ENCODE data around the gene BRME1. TPM values are rescaled to one million over a fixed set of nuclear protein-coding genes. Genes with fewer than 3 reads are reported as not detected.

BRME1 gene
- polyA plus RNA-seq, 3 donors, result 0.05 to 0.28 TPM; not detected in 1

GRCh38 chr19:13946414-13946813 lies 40.5 kb upstream of the BRME1 start:
- Histone ChIP-seq H3K36me3 (replicated peaks in 1 of 2; ENCODE audit: control insufficient read depth in 1 of 2, insufficient read depth in 2 of 2, low read length in 2 of 2) (no peaks in the 10 kb centered on the region), H3K27ac (ENCODE audit: low read depth in 1 of 2, low read length in 2 of 2) (no peak overlapping the region), H3K9me3 (replicated peaks in 1 of 2; ENCODE audit: control insufficient read depth in 1 of 2, insufficient read depth in 1 of 2, low read length in 2 of 2) (peaks cover 4 to 7% of the 10 kb centered on the region in 2 donors), H2AFZ (ENCODE audit: insufficient read depth, low read depth, low read length, poor library complexity, severe bottlenecking) (no peak overlapping the region), H3K27me3 (ENCODE audit: control insufficient read depth in 2 of 2, insufficient read depth in 2 of 2, low read length in 2 of 2) (no peaks in the 10 kb centered on the region), H3K4me3 (replicated peaks in 1 of 3; ENCODE audit: low read depth in 2 of 3, low read length in 3 of 3) (no peak overlapping the region), H3K4me1 (ENCODE audit: control insufficient read depth in 1 of 2, insufficient read depth in 2 of 2, low read length in 2 of 2) (peaks cover 0 to under 1% of the 10 kb centered on the region in 2 donors), H4K20me1 (ENCODE audit: insufficient read depth, low read length) (no peaks in the 10 kb centered on the region), H3K4me2 (replicated peaks; ENCODE audit: extremely low read depth, low read length, poor library complexity, severe bottlenecking) (no peak overlapping the region), H3K9ac (ENCODE audit: insufficient read depth, low read length, poor library complexity, severe bottlenecking) (no peak overlapping the region), H3K79me2 (ENCODE audit: insufficient read depth, low read length) (no peaks in the 10 kb centered on the region)
- H3K27me3 Mint-ChIP-seq (ENCODE audit: low read depth in 3 of 3), result peaks cover 6 to 10% (median 8%) of the 10 kb centered on the region in 3 donors
- intact Hi-C loops (cut with micrococcal nuclease), result no loop called here
- no CpG with 5 or more reads among the region's 4 CpGs for WGBS (ENCODE audit: insufficient coverage)
- DNase-seq, result no peak
- H3K4me1 Mint-ChIP-seq, result no peaks in the 10 kb centered on the region
- H3K36me3 Mint-ChIP-seq, result no peaks in the 10 kb centered on the region
- TF ChIP-seq, protein P1, sequence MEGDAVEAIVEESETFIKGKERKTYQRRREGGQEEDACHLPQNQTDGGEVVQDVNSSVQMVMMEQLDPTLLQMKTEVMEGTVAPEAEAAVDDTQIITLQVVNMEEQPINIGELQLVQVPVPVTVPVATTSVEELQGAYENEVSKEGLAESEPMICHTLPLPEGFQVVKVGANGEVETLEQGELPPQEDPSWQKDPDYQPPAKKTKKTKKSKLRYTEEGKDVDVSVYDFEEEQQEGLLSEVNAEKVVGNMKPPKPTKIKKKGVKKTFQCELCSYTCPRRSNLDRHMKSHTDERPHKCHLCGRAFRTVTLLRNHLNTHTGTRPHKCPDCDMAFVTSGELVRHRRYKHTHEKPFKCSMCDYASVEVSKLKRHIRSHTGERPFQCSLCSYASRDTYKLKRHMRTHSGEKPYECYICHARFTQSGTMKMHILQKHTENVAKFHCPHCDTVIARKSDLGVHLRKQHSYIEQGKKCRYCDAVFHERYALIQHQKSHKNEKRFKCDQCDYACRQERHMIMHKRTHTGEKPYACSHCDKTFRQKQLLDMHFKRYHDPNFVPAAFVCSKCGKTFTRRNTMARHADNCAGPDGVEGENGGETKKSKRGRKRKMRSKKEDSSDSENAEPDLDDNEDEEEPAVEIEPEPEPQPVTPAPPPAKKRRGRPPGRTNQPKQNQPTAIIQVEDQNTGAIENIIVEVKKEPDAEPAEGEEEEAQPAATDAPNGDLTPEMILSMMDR (IDR thresholded peaks at IDR 0.05), result no peak
- H3K4me3 Mint-ChIP-seq, result no peak overlapping the region
- no peak overlapping the region for H3K27ac Mint-ChIP-seq
- H3K9me3 Mint-ChIP-seq, result peaks cover 0 to 8% (median 3%) of the 10 kb centered on the region in 7 donors

DNA sequence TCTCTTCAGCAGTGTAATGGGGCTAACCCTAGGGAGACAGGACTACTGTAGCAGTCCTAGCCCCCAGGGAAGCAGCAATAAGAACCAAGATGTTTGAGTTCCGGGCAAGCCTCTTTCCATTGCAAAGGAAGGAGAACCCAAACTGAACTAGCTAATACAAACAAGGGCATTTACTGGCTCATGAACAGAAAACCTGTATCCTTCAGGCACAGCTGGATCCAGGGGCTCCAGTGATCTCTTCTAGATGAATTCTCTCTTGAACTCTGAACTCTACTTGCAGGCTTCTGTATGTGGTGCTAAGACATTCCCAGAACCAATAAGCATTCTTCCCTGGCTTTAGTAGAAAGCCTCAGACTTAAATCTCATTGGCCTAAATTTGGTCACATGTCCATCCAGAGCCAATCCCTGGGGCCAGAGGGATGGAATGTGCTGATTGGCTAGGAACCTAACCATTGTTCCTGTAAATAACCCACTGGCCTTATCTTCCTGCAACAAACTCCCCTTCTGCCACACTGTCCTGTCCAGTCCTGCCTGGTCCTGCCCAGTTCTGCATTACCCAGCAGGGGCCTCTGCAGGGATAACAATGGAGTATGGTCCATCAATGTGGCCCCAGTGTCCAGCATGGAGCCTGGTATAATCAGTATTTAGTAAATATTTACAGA lies 36.2 kb upstream of the BRME1 start:
- H3K4me3 Mint-ChIP-seq, result no peak overlapping the region
- H3K9ac ChIP-seq (ENCODE audit: insufficient read depth, low read length, poor library complexity, severe bottlenecking), result no peak overlapping the region
- intact Hi-C loops (cut with micrococcal nuclease), result no loop called here
- WGBS (ENCODE audit: insufficient coverage), result 100% methylated on average over 1 of the region's 1 CpG
- no peaks in the 10 kb centered on the region for H3K4me1 ChIP-seq (ENCODE audit: control insufficient read depth in 1 of 2, insufficient read depth in 2 of 2, low read length in 2 of 2)
- H3K27me3 ChIP-seq (ENCODE audit: control insufficient read depth in 2 of 2, insufficient read depth in 2 of 2, low read length in 2 of 2), result peaks cover 0 to 20% of the 10 kb centered on the region in 2 donors
- no peaks in the 10 kb centered on the region for H3K36me3 Mint-ChIP-seq
- H3K9me3 ChIP-seq (replicated peaks in 1 of 2; ENCODE audit: control insufficient read depth in 1 of 2, insufficient read depth in 1 of 2, low read length in 2 of 2), result peaks cover 4 to 7% of the 10 kb centered on the region in 2 donors
- peaks cover 20 to 30% (median 24%) of the 10 kb centered on the region in 3 donors for H3K27me3 Mint-ChIP-seq (ENCODE audit: low read depth in 3 of 3)
- no peaks in the 10 kb centered on the region for H3K36me3 ChIP-seq (replicated peaks in 1 of 2; ENCODE audit: control insufficient read depth in 1 of 2, insufficient read depth in 2 of 2, low read length in 2 of 2)
- DNase-seq, result no peak
- H3K27ac ChIP-seq (ENCODE audit: low read depth in 1 of 2, low read length in 2 of 2), result no peak overlapping the region
- H3K4me3 ChIP-seq (replicated peaks in 1 of 3; ENCODE audit: low read depth in 2 of 3, low read length in 3 of 3), result no peak overlapping the region
- no peaks in the 10 kb centered on the region for H3K4me1 Mint-ChIP-seq
- no peak overlapping the region for H3K4me2 ChIP-seq (replicated peaks; ENCODE audit: extremely low read depth, low read length, poor library complexity, severe bottlenecking)
- H3K79me2 ChIP-seq (ENCODE audit: insufficient read depth, low read length), result no peaks in the 10 kb centered on the region
- H3K9me3 Mint-ChIP-seq, result peaks cover 0 to 7% (median 3%) of the 10 kb centered on the region in 7 donors
- H4K20me1 ChIP-seq (ENCODE audit: insufficient read depth, low read length), result no peaks in the 10 kb centered on the region
- H3K27ac Mint-ChIP-seq, result no peak overlapping the region
- no peak overlapping the region for H2AFZ ChIP-seq (ENCODE audit: insufficient read depth, low read depth, low read length, poor library complexity, severe bottlenecking)
- TF ChIP-seq, protein P1 (IDR thresholded peaks at IDR 0.05), result no peak

All from CD14-positive monocyte (primary cell).